ENCODE data around the gene RMND5A. TPM values are rescaled to one million over a fixed set of nuclear protein-coding genes. Genes with fewer than 3 reads are reported as not detected.
"Not testable (repeated sequence)": the region's sequence is repeated elsewhere in the genome, so short reads cannot be mapped to it uniquely, and the experiment has no call there.

Gene RMND5A
- total RNA-seq, 1 experiment from 2014 or later = 41.0 TPM

DNA sequence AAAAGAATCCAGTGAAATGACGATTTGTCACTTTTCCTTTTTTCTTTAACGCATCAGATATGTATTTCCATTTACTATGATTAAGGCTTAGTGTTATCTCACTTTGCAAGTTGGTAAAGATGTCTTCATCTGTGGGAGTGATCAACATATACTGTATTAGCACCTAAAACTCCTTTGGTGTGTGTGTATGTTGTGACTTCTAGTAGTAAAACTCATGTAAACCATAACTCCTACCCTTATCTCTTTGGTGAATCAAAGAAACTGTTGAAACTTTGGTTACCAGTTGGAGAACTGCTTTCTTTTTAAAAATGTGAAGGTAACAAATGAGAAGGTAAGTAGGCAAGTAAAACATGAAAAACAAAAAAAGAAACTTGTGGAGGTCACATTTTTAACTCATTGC lies 5.6 kb downstream of the RMND5A start:
- H3K4me1 Mint-ChIP-seq (ENCODE audit: insufficient read depth, unreplicated experiment); POLR2A ChIA-PET; H3K27ac Mint-ChIP-seq (ENCODE audit: low read depth, unreplicated experiment); intact Hi-C loops (cut with micrococcal nuclease); CTCF ChIA-PET; H3K9me3 Mint-ChIP-seq (ENCODE audit: unreplicated experiment); DNase-seq (ENCODE audit: unreplicated experiment); H3K27me3 Mint-ChIP-seq (ENCODE audit: insufficient read depth, unreplicated experiment); H3K36me3 Mint-ChIP-seq (ENCODE audit: insufficient read depth, unreplicated experiment); BruUV-seq (replicated peaks); H3K4me3 Mint-ChIP-seq (ENCODE audit: unreplicated experiment): not testable (repeated sequence)

GRCh38 chr2:86732040-86732525 lies 12.0 kb downstream of the RMND5A start:
- POLR2A ChIA-PET; intact Hi-C loops (cut with micrococcal nuclease): not testable (repeated sequence)

DNA sequence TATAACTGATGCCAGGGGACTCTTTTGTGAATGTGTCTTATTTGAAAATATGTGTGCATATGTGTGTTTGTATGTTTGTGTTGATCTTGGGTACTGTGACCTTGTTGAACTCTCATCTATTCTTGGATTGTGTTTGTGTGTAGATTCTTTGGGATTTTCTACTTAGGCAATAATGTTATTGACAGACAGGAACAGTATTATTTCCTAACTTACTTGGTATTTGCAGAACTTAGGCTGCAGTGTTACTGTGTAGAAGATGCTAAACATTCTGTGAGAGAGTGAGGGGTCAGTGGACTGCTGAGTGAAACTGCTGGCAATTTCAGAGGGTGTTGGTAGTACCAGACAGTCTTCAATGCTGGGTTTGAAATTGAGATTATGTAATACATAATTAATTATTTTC lies 12.7 kb downstream of the RMND5A start:
- intact Hi-C loops (cut with micrococcal nuclease); H3K9me3 Mint-ChIP-seq (ENCODE audit: unreplicated experiment); H3K36me3 Mint-ChIP-seq (ENCODE audit: insufficient read depth, unreplicated experiment); H3K4me1 Mint-ChIP-seq (ENCODE audit: insufficient read depth, unreplicated experiment); DNase-seq (ENCODE audit: unreplicated experiment); BruUV-seq (replicated peaks); H3K4me3 Mint-ChIP-seq (ENCODE audit: unreplicated experiment); CTCF ChIA-PET; POLR2A ChIA-PET; H3K27me3 Mint-ChIP-seq (ENCODE audit: insufficient read depth, unreplicated experiment); H3K27ac Mint-ChIP-seq (ENCODE audit: low read depth, unreplicated experiment): not testable (repeated sequence)

More at GRCh38 chr2:86732040-86732525, 12.0 kb downstream of the RMND5A start:
- H3K27me3 Mint-ChIP-seq (ENCODE audit: insufficient read depth, unreplicated experiment); H3K27ac Mint-ChIP-seq (ENCODE audit: low read depth, unreplicated experiment); DNase-seq (ENCODE audit: unreplicated experiment); BruUV-seq (replicated peaks); H3K9me3 Mint-ChIP-seq (ENCODE audit: unreplicated experiment); CTCF ChIA-PET; H3K36me3 Mint-ChIP-seq (ENCODE audit: insufficient read depth, unreplicated experiment); H3K4me1 Mint-ChIP-seq (ENCODE audit: insufficient read depth, unreplicated experiment); H3K4me3 Mint-ChIP-seq (ENCODE audit: unreplicated experiment): not testable (repeated sequence)

DNA sequence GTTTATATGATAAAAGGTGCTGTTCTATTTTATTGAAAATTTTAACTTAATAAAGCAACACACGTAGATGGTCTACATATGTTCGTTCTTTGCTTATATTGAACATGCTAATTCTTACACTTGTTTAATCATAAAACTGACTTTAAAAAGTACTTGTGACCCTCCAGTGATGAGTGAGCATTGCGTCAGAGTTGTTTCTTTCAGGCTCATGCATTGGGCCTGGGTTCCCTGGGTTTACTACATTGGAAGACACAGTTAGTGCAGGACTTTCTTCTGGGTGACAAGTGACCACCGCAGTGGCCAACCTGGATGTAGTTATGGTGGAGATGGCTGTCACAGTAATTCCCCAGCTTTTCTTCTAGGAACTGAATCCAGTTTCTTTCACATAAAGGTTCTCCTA lies 13.4 kb downstream of the RMND5A start:
- POLR2A ChIA-PET; BruUV-seq (replicated peaks); H3K27ac Mint-ChIP-seq (ENCODE audit: low read depth, unreplicated experiment); H3K9me3 Mint-ChIP-seq (ENCODE audit: unreplicated experiment); DNase-seq (ENCODE audit: unreplicated experiment); CTCF ChIA-PET; H3K4me1 Mint-ChIP-seq (ENCODE audit: insufficient read depth, unreplicated experiment); H3K27me3 Mint-ChIP-seq (ENCODE audit: insufficient read depth, unreplicated experiment); H3K4me3 Mint-ChIP-seq (ENCODE audit: unreplicated experiment); intact Hi-C loops (cut with micrococcal nuclease); H3K36me3 Mint-ChIP-seq (ENCODE audit: insufficient read depth, unreplicated experiment): not testable (repeated sequence)

DNA sequence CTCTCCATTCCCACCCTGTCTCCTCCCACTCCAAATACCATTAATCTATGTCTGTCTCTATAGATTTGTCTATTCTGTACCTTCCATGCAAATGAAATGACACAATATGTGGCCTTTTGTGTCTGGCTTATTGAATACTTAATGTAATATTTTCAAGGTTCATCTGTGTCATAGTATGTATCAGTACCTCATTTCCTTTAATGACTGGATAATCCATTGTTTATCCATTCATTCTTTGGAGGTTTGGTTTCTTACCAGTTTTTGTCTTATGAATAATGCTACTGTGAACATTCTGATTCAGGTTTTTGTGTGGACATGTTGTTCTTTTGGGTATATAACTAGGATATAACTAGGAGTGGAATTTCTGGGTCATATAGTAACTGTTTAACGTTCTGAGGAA lies 14.8 kb downstream of the RMND5A start:
- H3K36me3 Mint-ChIP-seq (ENCODE audit: insufficient read depth, unreplicated experiment); H3K4me3 Mint-ChIP-seq (ENCODE audit: unreplicated experiment); H3K9me3 Mint-ChIP-seq (ENCODE audit: unreplicated experiment); DNase-seq (ENCODE audit: unreplicated experiment); intact Hi-C loops (cut with micrococcal nuclease); H3K27me3 Mint-ChIP-seq (ENCODE audit: insufficient read depth, unreplicated experiment); POLR2A ChIA-PET; CTCF ChIA-PET; H3K4me1 Mint-ChIP-seq (ENCODE audit: insufficient read depth, unreplicated experiment); BruUV-seq (replicated peaks); H3K27ac Mint-ChIP-seq (ENCODE audit: low read depth, unreplicated experiment): not testable (repeated sequence)

DNA sequence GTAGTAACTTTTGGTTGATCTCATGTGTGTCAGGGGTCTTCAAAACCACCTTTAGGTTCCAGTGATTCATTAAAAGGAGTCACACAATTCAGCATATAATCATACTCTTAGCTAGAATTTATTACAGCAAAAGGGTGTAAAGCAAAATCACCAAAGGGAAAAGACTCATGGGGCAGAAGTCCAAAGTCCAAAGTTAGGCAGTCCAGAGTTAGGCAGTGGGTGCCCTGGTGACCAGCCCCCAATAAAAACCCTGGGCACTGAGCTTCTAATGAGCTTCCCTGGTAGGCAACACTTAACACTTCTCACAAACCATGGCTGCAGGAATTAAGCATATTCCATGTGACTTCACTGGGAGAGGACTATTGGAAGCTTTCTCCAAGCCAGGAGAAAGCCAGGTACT lies 19.4 kb downstream of the RMND5A start:
- intact Hi-C loops (cut with micrococcal nuclease); H3K27me3 Mint-ChIP-seq (ENCODE audit: insufficient read depth, unreplicated experiment); BruUV-seq (replicated peaks); H3K9me3 Mint-ChIP-seq (ENCODE audit: unreplicated experiment); CTCF ChIA-PET; H3K4me1 Mint-ChIP-seq (ENCODE audit: insufficient read depth, unreplicated experiment); H3K4me3 Mint-ChIP-seq (ENCODE audit: unreplicated experiment); H3K36me3 Mint-ChIP-seq (ENCODE audit: insufficient read depth, unreplicated experiment); DNase-seq (ENCODE audit: unreplicated experiment); H3K27ac Mint-ChIP-seq (ENCODE audit: low read depth, unreplicated experiment); POLR2A ChIA-PET: not testable (repeated sequence)

- CTCF ChIA-PET; H3K27me3 Mint-ChIP-seq (ENCODE audit: insufficient read depth, unreplicated experiment); H3K36me3 Mint-ChIP-seq (ENCODE audit: insufficient read depth, unreplicated experiment); BruUV-seq (replicated peaks); H3K4me1 Mint-ChIP-seq (ENCODE audit: insufficient read depth, unreplicated experiment); H3K9me3 Mint-ChIP-seq (ENCODE audit: unreplicated experiment); POLR2A ChIA-PET; intact Hi-C loops (cut with micrococcal nuclease); H3K4me3 Mint-ChIP-seq (ENCODE audit: unreplicated experiment); DNase-seq (ENCODE audit: unreplicated experiment); H3K27ac Mint-ChIP-seq (ENCODE audit: low read depth, unreplicated experiment): not testable (repeated sequence)
Observed at GRCh38 chr2:86739889-86740288, 19.8 kb downstream of the RMND5A start.

DNA sequence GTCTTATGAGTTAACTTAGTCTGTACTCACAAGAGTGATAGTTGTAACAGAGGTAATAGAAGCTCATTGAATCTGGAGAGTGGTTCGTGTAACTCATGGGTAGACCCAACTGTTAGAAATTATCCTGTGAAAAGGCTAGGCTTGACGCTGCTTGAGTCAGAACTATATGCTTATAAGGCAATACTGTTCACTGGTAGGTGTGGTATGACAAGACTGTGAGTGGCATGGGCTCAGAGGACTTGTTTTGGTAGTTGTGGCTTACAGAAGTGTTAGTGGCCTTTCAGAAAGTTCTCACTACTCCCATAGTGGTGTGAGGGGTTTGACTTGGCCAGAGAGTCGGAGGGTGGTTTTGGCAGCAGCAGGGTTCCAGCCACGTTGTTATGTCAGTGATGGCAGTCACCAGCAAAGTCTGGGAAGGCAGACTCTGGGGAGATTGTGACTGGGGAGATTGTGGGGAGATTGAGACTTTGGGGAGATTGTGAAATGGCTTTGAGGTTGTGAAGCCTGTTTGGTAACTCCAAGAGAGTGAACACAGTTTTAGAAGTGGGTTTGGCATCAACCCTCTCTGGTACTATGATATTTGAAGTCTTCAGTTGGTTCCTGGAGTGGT lies 21.9 kb downstream of the RMND5A start:
- H3K4me3 Mint-ChIP-seq (ENCODE audit: unreplicated experiment); H3K9me3 Mint-ChIP-seq (ENCODE audit: unreplicated experiment); H3K27me3 Mint-ChIP-seq (ENCODE audit: insufficient read depth, unreplicated experiment); H3K36me3 Mint-ChIP-seq (ENCODE audit: insufficient read depth, unreplicated experiment); H3K27ac Mint-ChIP-seq (ENCODE audit: low read depth, unreplicated experiment); DNase-seq (ENCODE audit: unreplicated experiment); CTCF ChIA-PET; intact Hi-C loops (cut with micrococcal nuclease); POLR2A ChIA-PET; BruUV-seq (replicated peaks): not testable (repeated sequence)
- H3K4me1 Mint-ChIP-seq (ENCODE audit: insufficient read depth, unreplicated experiment) = peaks cover 14% of the 10 kb centered on the region
